ENCODE results near the gene BMPR1B.
"Not testable (repeated sequence)": the region's sequence is repeated elsewhere in the genome, so short reads cannot be mapped to it uniquely, and the experiment has no call there.

The BMPR1B gene

GRCh38 chr4:94763500-94763899 is 5.7 kb downstream of the BMPR1B start:
- no peak for DNase-seq

- DNase-seq = no peak
These were observed 6.3 kb downstream of the BMPR1B start for GRCh38 chr4:94764069-94764468.

GRCh38 chr4:94765174-94765573 is 7.4 kb downstream of the BMPR1B start:
- DNase-seq = no peak

- DNase-seq = no peak
These were observed 7.9 kb downstream of the BMPR1B start for GRCh38 chr4:94765648-94766047.

GRCh38 chr4:94766856-94767255 is 9.1 kb downstream of the BMPR1B start:
- DNase-seq = no peak

GRCh38 chr4:94767446-94767845 is 9.7 kb downstream of the BMPR1B start:
- no peak for DNase-seq

- DNase-seq = no peak
These were observed 25.0 kb downstream of the BMPR1B start for GRCh38 chr4:94782707-94783106.

GRCh38 chr4:94791701-94792100 is 33.9 kb downstream of the BMPR1B start:
- DNase-seq = no peak

- no peak for DNase-seq
These were observed 41.1 kb downstream of the BMPR1B start for GRCh38 chr4:94798808-94799207.

- DNase-seq = no peak
These were observed 43.3 kb downstream of the BMPR1B start for GRCh38 chr4:94801016-94801415.

GRCh38 chr4:94802091-94802490 is 44.3 kb downstream of the BMPR1B start:
- DNase-seq = no peak

GRCh38 chr4:94803181-94803580 is 45.4 kb downstream of the BMPR1B start:
- no peak for DNase-seq

GRCh38 chr4:94804650-94805049 is 46.9 kb downstream of the BMPR1B start:
- DNase-seq = no peak

GRCh38 chr4:94806376-94806775 is 48.6 kb downstream of the BMPR1B start:
- no peak for DNase-seq

- no peak for DNase-seq
These were observed 53.9 kb downstream of the BMPR1B start for GRCh38 chr4:94811643-94812042.

GRCh38 chr4:94813221-94813620 is 55.5 kb downstream of the BMPR1B start:
- DNase-seq = no peak

GRCh38 chr4:94814237-94814636 is 56.5 kb downstream of the BMPR1B start:
- DNase-seq = no peak

- no peak for DNase-seq
These were observed 61.8 kb downstream of the BMPR1B start for GRCh38 chr4:94819371-94820168.

GRCh38 chr4:94826206-94826605 is 68.5 kb downstream of the BMPR1B start:
- DNase-seq = no peak

- no peak for DNase-seq
These were observed 69.8 kb downstream of the BMPR1B start for GRCh38 chr4:94827481-94828110.

GRCh38 chr4:94828882-94829281 is 71.1 kb downstream of the BMPR1B start:
- DNase-seq = no peak

GRCh38 chr4:94831607-94832006 is 73.9 kb downstream of the BMPR1B start:
- DNase-seq = no peak

- DNase-seq = not testable (repeated sequence)
These were observed 74.6 kb downstream of the BMPR1B start for GRCh38 chr4:94832329-94832728.

GRCh38 chr4:94833394-94833793 is 75.6 kb downstream of the BMPR1B start:
- no peak for DNase-seq

GRCh38 chr4:94834501-94834900 is 76.7 kb downstream of the BMPR1B start:
- no peak for DNase-seq

Measured in GDM1 (cell line).